ENCODE results near the gene RANBP17.

The RANBP17 gene

DNA sequence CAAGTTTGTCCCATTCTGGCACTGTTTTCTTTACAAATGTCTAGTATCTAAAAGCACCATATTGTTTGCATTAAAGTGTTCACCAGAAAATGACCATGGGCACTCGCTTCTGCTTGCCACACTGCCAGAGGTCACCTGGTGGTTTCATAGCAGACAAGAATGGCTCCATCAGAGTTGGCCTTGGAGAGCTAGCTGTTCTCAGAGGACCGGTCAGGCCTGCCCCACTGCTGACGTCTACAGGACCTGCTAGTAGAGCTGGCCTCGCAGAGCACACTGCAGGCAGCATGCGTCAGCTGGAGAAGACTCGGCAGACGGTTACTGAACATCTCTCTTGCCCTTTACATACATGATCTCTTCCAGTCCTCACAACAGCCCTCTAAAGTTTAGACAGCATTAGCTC lies 438.5 kb downstream of the RANBP17 start:
- TF ChIP-seq, protein P1, sequence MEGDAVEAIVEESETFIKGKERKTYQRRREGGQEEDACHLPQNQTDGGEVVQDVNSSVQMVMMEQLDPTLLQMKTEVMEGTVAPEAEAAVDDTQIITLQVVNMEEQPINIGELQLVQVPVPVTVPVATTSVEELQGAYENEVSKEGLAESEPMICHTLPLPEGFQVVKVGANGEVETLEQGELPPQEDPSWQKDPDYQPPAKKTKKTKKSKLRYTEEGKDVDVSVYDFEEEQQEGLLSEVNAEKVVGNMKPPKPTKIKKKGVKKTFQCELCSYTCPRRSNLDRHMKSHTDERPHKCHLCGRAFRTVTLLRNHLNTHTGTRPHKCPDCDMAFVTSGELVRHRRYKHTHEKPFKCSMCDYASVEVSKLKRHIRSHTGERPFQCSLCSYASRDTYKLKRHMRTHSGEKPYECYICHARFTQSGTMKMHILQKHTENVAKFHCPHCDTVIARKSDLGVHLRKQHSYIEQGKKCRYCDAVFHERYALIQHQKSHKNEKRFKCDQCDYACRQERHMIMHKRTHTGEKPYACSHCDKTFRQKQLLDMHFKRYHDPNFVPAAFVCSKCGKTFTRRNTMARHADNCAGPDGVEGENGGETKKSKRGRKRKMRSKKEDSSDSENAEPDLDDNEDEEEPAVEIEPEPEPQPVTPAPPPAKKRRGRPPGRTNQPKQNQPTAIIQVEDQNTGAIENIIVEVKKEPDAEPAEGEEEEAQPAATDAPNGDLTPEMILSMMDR (IDR thresholded peaks at IDR 0.05) = no peak
- Mint-ChIP-seq H3K4me3 (no peak overlapping the region), H3K36me3 (ENCODE audit: low read depth) (peaks cover 10% of the 10 kb centered on the region), H3K9me3 (no peaks in the 10 kb centered on the region), H3K27ac (no peak overlapping the region), H3K4me1 (no peaks in the 10 kb centered on the region), H3K27me3 (ENCODE audit: low read depth, poor library complexity) (peaks cover 56% of the 10 kb centered on the region)
- DNase-seq = no peak

DNA sequence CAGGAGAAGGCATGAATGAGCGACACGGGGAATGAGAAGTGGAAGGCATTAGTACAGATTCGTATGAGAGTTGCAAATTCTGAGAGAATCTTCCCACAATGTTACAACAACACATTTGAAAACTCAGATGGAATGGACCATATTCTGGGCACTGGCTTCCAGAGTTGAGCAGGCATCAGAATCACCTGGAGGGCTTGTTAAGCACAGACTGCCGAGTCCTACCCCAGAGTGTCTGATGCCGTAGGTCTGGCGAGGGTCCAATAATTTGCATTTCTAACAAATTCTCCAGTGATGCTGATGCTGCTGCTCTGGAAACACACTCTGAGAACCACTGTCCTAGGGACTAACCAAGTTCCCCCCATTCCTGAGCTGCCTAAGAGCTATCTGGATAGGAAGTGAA lies 444.3 kb downstream of the RANBP17 start:
- no peak overlapping the region for H3K27ac Mint-ChIP-seq
- peaks cover 11% of the 10 kb centered on the region for H3K4me1 Mint-ChIP-seq
- TF ChIP-seq, protein P1 (IDR thresholded peaks at IDR 0.05) = no peak
- H3K27me3 Mint-ChIP-seq (ENCODE audit: low read depth, poor library complexity) = peaks cover 100% of the 10 kb centered on the region
- no peaks in the 10 kb centered on the region for H3K9me3 Mint-ChIP-seq
- no peaks in the 10 kb centered on the region for H3K36me3 Mint-ChIP-seq (ENCODE audit: low read depth)
- no peak for DNase-seq
- H3K4me3 Mint-ChIP-seq = no peak overlapping the region

DNA sequence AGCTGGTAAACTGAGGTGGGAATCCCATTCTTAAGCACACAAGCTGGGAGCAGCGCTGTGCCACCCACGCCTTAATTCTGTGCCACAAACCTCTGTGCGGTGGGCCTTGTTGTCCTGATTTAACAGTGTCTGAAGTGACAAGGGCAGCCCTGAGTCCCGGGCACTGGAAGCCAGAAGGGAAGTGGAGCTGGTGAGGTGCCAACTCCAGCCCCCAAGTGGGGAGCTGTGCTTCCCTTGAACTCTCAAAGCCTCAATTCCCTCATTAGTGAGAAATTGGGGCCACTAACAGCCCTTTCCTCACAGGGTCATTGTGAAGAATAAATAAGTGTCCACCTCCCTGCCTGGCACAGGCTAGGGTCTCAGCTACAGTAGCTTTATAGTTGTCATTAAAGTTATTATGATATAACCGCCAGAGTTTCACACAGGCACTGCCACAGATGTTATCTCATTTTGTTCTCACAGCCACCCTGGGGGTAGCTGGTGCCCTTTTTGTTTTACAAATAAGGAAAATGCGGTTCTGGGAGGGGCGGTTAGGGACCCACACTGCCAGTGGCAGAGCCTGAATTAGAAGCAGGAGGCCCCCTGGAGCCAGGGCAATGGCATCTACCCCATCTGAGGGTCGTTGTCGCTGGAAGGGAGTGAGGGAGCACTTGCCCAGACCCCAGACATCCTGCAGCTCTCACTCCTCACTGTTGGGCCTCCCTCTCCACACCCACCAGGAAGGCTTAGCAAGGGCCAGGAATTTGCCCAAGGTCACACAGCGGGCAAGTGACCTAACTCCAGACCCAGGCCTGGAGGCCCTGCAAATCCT lies 445.2 kb downstream of the RANBP17 start:
- H3K4me3 Mint-ChIP-seq = peak overlapping the region; percentile 4
- peaks cover 11% of the 10 kb centered on the region for H3K4me1 Mint-ChIP-seq
- DNase-seq = no peak
- H3K27me3 Mint-ChIP-seq (ENCODE audit: low read depth, poor library complexity) = peaks cover 98% of the 10 kb centered on the region
- H3K36me3 Mint-ChIP-seq (ENCODE audit: low read depth) = no peaks in the 10 kb centered on the region
- H3K9me3 Mint-ChIP-seq = no peaks in the 10 kb centered on the region
- TF ChIP-seq, protein P1 (IDR thresholded peaks at IDR 0.05) = no peak
- H3K27ac Mint-ChIP-seq = no peak overlapping the region

DNA sequence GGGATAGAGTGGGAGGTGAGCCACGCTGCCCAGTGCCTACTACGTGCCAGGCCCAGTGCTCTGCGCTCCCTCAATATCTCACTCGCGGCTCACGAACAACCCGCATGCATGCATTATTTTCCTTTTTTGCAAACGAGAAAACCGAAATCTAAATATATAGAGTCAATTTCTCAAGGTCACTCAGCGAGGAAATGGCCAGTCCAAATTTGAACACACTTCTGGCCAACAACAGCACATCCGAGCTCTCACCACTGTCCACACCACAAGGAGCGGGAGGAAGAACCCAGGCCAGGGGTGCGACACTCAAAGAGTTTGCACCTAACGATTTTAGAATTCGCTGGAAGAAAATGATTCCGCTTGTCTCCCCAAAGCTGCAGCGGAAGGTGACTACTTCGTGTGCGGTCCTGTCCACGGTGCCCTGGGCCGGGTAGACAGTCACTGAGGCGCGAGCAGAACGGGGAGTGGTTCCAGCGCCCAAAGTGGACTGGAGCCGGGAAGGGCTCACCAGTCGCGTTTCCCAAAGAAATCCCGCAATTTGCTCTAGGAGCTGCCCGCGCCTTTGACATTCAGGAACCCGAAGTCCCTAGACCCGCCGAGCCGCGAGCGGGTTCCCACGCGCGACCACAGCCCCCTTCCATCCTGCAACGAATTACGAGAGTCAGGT lies 446.1 kb downstream of the RANBP17 start:
- TF ChIP-seq, protein P1 (IDR thresholded peaks at IDR 0.05) = no peak
- no peaks in the 10 kb centered on the region for H3K9me3 Mint-ChIP-seq
- no peak overlapping the region for H3K27ac Mint-ChIP-seq
- H3K27me3 Mint-ChIP-seq (ENCODE audit: low read depth, poor library complexity) = peaks cover 98% of the 10 kb centered on the region
- peaks cover 14% of the 10 kb centered on the region for H3K4me1 Mint-ChIP-seq
- peak; percentile 15 for DNase-seq
- no peaks in the 10 kb centered on the region for H3K36me3 Mint-ChIP-seq (ENCODE audit: low read depth)
- peak overlapping the region; percentile 4 for H3K4me3 Mint-ChIP-seq

DNA sequence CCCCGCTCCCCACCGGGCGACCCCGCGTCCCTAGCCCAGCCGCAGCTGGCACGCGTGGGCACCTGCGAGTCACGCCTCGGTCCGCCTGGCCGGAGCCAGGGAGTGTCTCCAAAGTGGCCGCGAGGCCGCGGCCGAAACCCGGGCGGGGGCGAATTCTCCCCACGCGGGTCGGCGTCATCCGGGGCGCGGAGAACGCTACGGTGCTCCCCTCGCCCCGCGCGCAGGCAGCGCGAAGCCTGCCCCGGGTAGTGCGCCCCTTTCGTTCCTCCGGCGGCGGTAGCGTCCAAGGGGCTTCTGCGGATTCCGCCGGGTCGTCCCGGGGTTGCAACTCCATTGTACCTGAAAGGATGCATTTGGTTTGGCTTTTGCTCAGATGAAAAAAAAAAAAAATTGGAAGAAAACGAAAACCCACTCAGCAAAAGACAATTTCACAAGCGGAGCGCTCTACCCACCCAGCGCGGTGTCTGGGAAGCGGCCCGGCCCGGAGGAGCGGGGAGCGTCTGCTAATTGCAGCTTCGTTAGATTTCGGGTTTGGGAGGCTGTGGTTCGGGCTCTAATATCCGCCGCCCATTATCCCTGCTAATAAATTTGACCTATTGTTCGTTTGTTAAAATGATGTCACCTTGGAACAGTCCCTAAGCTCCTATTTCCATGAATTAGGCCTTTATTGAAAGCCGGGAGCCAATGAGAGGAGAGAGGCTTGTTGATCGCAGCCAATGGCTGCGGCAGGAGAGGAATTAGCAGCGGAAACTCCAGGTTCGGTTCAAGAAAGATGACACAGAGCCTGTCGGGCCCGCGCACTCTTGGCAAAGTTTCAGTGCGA lies 446.8 kb downstream of the RANBP17 start, which contains the start of gene TLX3:
Gene TLX3 (plus strand): TSS at position 796 of the 823 bp plus-strand sequence. CDS start 118 bp downstream, outside the sequence.
- Mint-ChIP-seq H3K9me3 (no peaks in the 10 kb centered on the region), H3K27me3 (ENCODE audit: low read depth, poor library complexity) (peaks cover 98% of the 10 kb centered on the region), H3K27ac (no peak within 1 kb of the TSS), H3K36me3 (ENCODE audit: low read depth) (no peaks in the 10 kb centered on the region), H3K4me3 (peak within 1 kb of the TSS; percentile 54), H3K4me1 (peaks cover 18% of the 10 kb centered on the region)
- DNase-seq = peak; percentile 25
- TF ChIP-seq, protein P1 (IDR thresholded peaks at IDR 0.05) = no peak

All from nephron progenitor cell (in vitro differentiated cells).